K562 (cell line): Measurements from ENCODE around the gene APOBEC3F. TPM values are rescaled to one million over a fixed set of nuclear protein-coding genes. Genes with fewer than 3 reads are reported as not detected.

ENCODE experiments used
- ATAC-seq: fragments of 200-7000 bp; cut with Tn5 transposase; 3 replicates; pipeline ENCODE4 v1.9.1; 2020; ENCODE audit warnings: moderate library complexity
- BruUV-seq: library from RNA; stranded (reverse); fragments of 400-500 nt; replicated peaks from 2 replicates; lab custom pipeline; 2021; lab: Mats Ljungman, UMichigan
- CTCF ChIA-PET: fragments of 300-600 bp; formaldehyde crosslinking; extraction: SDS; loops from one replicate; lab custom pipeline; 2021; ENCODE audit warnings: low intra/inter-chr PET ratio; lab: Yijun Ruan, JAX
- POLR2A ChIA-PET: fragments of 300-600, 350-650 bp; sonication (Branson Sonifier 250); formaldehyde crosslinking; extraction: SDS; loops from one replicate; lab custom pipeline; 2021; ENCODE audit warnings: antibody characterized with exemption, inconsistent platforms; lab: Yijun Ruan, JAX
- DNase-seq, 4 experiments: peaks; one replicate each; pipeline versions ENCODE4 v3.0.0 to v3.0.0-alpha.2; 2011 to 2018; ENCODE audit warnings: low spot score in 3 of 4, mixed read lengths in 3 of 4; ENCODE audit errors: extremely low read depth in 1 of 4
- FAIRE-seq: peaks from 2 replicates; lab custom pipeline; 2011; peaks lifted over from hg19 to GRCh38; lab: Jason Lieb, UNC
- H2AFZ ChIP-seq: 2 replicates; pipeline ENCODE4 v1.6.0; 2011; ENCODE audit warnings: low read depth, low read length, control low read depth, inconsistent platforms
- H3K27ac ChIP-seq: fragments of 200-600 bp; 3 replicates; pipeline ENCODE4 v1.8.0; 2011; ENCODE audit warnings: low read depth, mild to moderate bottlenecking, control low read depth, inconsistent platforms, low read length, moderate library complexity, mixed read lengths; ENCODE audit errors: extremely low read depth
- H3K27me3 ChIP-seq, 2 experiments: fragments of 300-600 bp in 1 of 2; 2 replicates in 1 of 2; 3 replicates in 1 of 2; pipeline versions ENCODE4 v1.6.0 to v1.8.0; 2011; ENCODE audit warnings: inconsistent platforms in 2 of 2, low read length in 2 of 2, mild to moderate bottlenecking in 1 of 2, mixed read lengths in 1 of 2, moderate library complexity in 1 of 2; ENCODE audit not compliant: control insufficient read depth in 2 of 2, insufficient read depth in 2 of 2
- H3K36me3 ChIP-seq: fragments of 300-600 bp; 3 replicates; pipeline ENCODE4 v1.8.0; 2011; ENCODE audit warnings: mild to moderate bottlenecking, low read length, inconsistent platforms; ENCODE audit not compliant: control insufficient read depth, insufficient read depth
- H3K4me1 ChIP-seq, 2 experiments: fragments of 200-600 bp in 1 of 2; replicated peaks in 1 of 2; 2 replicates in 1 of 2; 3 replicates in 1 of 2; pipeline versions ENCODE4 v1.5.1 to v1.8.0; 2011; ENCODE audit warnings: inconsistent platforms in 2 of 2, low read length in 2 of 2, mild to moderate bottlenecking in 1 of 2, mixed read lengths in 1 of 2, moderate library complexity in 1 of 2; ENCODE audit not compliant: control insufficient read depth in 2 of 2, insufficient read depth in 2 of 2
- H3K4me2 ChIP-seq: 2 replicates; pipeline ENCODE4 v1.6.1; 2011; ENCODE audit warnings: low read length, control low read depth, inconsistent platforms, mixed read lengths; ENCODE audit not compliant: insufficient read depth
- H3K4me3 ChIP-seq: fragments of 200-600 bp; sonication (generic), shearing (Covaris generic); 2 replicates; pipeline ENCODE4 v1.5.1; 2016; ENCODE audit warnings: control low read depth, inconsistent platforms
- H3K79me2 ChIP-seq: fragments of 200-600 bp; 3 replicates; pipeline ENCODE4 v1.8.0; 2011; ENCODE audit warnings: low read length, inconsistent platforms; ENCODE audit not compliant: control insufficient read depth, insufficient read depth
- H3K9ac ChIP-seq, 2 experiments: 2 replicates each; pipeline versions ENCODE4 v1.6.0 to v1.6.1; 2011; ENCODE audit warnings: low read depth in 2 of 2, low read length in 2 of 2, control low read depth in 1 of 2, inconsistent platforms in 1 of 2, mild to moderate bottlenecking in 1 of 2, mixed read lengths in 1 of 2; ENCODE audit not compliant: insufficient read depth in 1 of 2
- H3K9me1 ChIP-seq: one replicate; pipeline ENCODE4 v1.6.0; 2011; ENCODE audit warnings: inconsistent platforms, mild to moderate bottlenecking, low read length, moderate library complexity; ENCODE audit not compliant: control insufficient read depth, insufficient read depth
- H3K9me3 ChIP-seq: replicated peaks from 2 replicates; pipeline ENCODE4 v1.5.1; 2011; ENCODE audit warnings: low read depth, low read length, inconsistent platforms; ENCODE audit not compliant: control insufficient read depth, insufficient read depth
- H4K20me1 ChIP-seq: replicated peaks from 2 replicates; pipeline ENCODE4 v1.6.1; 2011; ENCODE audit warnings: low read length, inconsistent platforms, mixed read lengths; ENCODE audit not compliant: control insufficient read depth, insufficient read depth
- CBX1 ChIP-seq: sonication (generic); IDR thresholded peaks from 2 replicates; pipeline ENCODE4 v1.6.1; 2016; ENCODE audit warnings: antibody characterized with exemption, low read depth, mild to moderate bottlenecking
- CEBPB ChIP-seq: fragments of 450-650 bp; IDR thresholded peaks from 2 replicates; pipeline ENCODE4 v1.6.1; 2016; ENCODE audit warnings: missing genetic modification characterization, missing compliant biosample characterization
- CEBPG ChIP-seq, 3 experiments: fragments of 200-800 bp in 1 of 3; sonication (Bioruptor generic) in 1 of 3; sonication (generic) in 1 of 3; formaldehyde crosslinking in 1 of 3; IDR thresholded peaks in 2 of 3; conservative IDR thresholded peaks in 1 of 3; 2 replicates each; pipeline versions ENCODE4 v1.6.1 to v1.8.0; 2016 to 2022; ENCODE audit warnings: missing compliant biosample characterization in 2 of 3, missing genetic modification characterization in 2 of 3, mild to moderate bottlenecking in 1 of 3, missing genetic modification reagents in 1 of 3
- CTBP1 ChIP-seq: fragments of 450-650 bp; IDR thresholded peaks from 2 replicates; pipeline ENCODE4 v1.6.1; 2016; ENCODE audit warnings: borderline replicate concordance
- EP400 ChIP-seq: fragments of 450-650 bp; IDR thresholded peaks from 2 replicates; pipeline ENCODE4 v1.6.1; 2017; ENCODE audit warnings: antibody characterized with exemption, mild to moderate bottlenecking, moderate library complexity
- FOXK1 ChIP-seq: sonication (generic); formaldehyde crosslinking; IDR thresholded peaks from 2 replicates; pipeline ENCODE4 v1.8.0; 2022; ENCODE audit warnings: missing genetic modification reagents, mild to moderate bottlenecking, borderline replicate concordance
- MYC ChIP-seq, 2 experiments: fragments of 250-450 bp in 1 of 2; sonication (Bioruptor Pico) in 1 of 2; IDR thresholded peaks; 2 replicates each; pipeline versions ENCODE4 v1.5.1 to v1.6.1; 2012 to 2021; ENCODE audit warnings: low read depth in 2 of 2, borderline replicate concordance in 1 of 2, improper control_type of control experiment in 1 of 2, low read length in 1 of 2, mild to moderate bottlenecking in 1 of 2, moderate library complexity in 1 of 2
- NR1H2 ChIP-seq: sonication (generic); formaldehyde crosslinking; IDR thresholded peaks from 2 replicates; pipeline ENCODE4 v1.4.0; 2020; ENCODE audit warnings: mild to moderate bottlenecking, missing genetic modification reagents
- WGBS: fragments of 100-300 bp; shearing (Covaris generic); methylation state at CpG from one replicate; pipeline ENCODE4 v1.1.6; 2016; ENCODE audit warnings: low coverage, mixed read lengths; ENCODE audit not compliant: insufficient coverage; ENCODE audit errors: missing lambda C conversion rate; 5-methylcytosine and 5-hydroxymethylcytosine counted together
- in situ Hi-C: fragments of 300-500 bp; cut with MboI; formaldehyde crosslinking; loops from 4 replicates; pipeline ENCODE4 v1.15.0; 2018; ENCODE audit warnings: inconsistent platforms, mixed read lengths
- intact Hi-C: fragments of 100-400 bp; cut with micrococcal nuclease; formaldehyde crosslinking; loops from 2 replicates; pipeline ENCODE4 v1.14.2; 2022
- polyA plus RNA-seq, 8 experiments: library from polyadenylated mRNA; depleted of rRNA in 4 of 8; stranded (reverse) in 5 of 8; unstranded in 3 of 8; fragments of >200 nt; fragmentation: Nextera tagmentation in 2 of 8; fragmentation: Illumina TruSeq in 1 of 8; extraction: Ambion mirVana in 2 of 8; extraction: Trizol in 1 of 8; gene quantifications; 2 replicates each; pipeline versions ENCODE4 v1.2.1 to v1.2.3, GENCODE V29; 2011 to 2014; ENCODE audit warnings: inconsistent platforms in 1 of 8, missing spikeins in 1 of 8
- total RNA-seq, 7 experiments: library from RNA; depleted of rRNA in 6 of 7; stranded (reverse); fragments of >200 nt in 6 of 7; fragmentation: Illumina TruSeq in 2 of 7; extraction: Trizol in 2 of 7; gene quantifications; 2 replicates each; pipeline versions ENCODE4 v1.2.1 to v1.2.3, GENCODE V29; 2011 to 2021; ENCODE audit warnings: low replicate concordance in 1 of 7
- TF ChIP-seq, protein P1 (sequence below): fragments of 450-650 bp; formaldehyde crosslinking; conservative IDR thresholded peaks from 2 replicates; pipeline ENCODE4 v1.4.0; 2022; ENCODE audit warnings: mild to moderate bottlenecking, missing genetic modification characterization
- TF ChIP-seq, protein P2 (sequence below): fragments of 250-450 bp; sonication (Bioruptor Pico); IDR thresholded peaks from 2 replicates; pipeline ENCODE4 v1.4.0; 2020; ENCODE audit warnings: mild to moderate bottlenecking, moderate library complexity

APOBEC3F gene
- total and polyA plus RNA-seq, 9 of the 15 experiments (the other 6 are each of a cell fraction or from before 2014, with no cell fraction given) = 1.1 to 3.3 (median 1.9) TPM

DNA sequence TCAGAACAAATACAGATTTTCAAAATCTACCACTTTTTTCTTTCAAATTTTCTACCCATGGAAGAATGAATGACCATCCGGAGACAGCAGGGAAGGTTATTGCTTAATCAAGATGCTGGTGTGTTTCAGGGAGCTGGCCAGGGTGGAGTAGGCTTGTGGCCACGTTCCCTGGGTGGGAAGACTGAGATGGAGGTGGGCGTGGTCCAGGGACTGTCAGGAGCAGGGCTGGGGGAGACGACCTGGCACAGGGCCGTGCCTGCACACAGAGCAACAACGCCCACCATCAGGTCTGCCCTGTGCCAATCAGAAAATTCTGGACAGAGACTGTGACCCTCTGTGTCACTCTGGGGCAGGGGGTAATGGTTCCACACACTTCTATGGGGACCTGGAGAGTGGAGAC, 49.3 kb downstream of the APOBEC3F start:
- Histone ChIP-seq H3K9me3 (no peaks in the 10 kb centered on the region), H3K79me2 (no peaks in the 10 kb centered on the region), H3K27ac (no peak overlapping the region), H3K9ac (peak overlapping the region in 1 of 2 experiments; percentile 14; a peak in 1 of 4 replicates), H3K4me1 (peaks cover 2 to 22% of the 10 kb centered on the region in 2 experiments; a peak in 4 of 5 replicates), H3K27me3 (no peaks in the 10 kb centered on the region), H3K4me2 (no peak overlapping the region), H4K20me1 (no peaks in the 10 kb centered on the region), H3K36me3 (no peaks in the 10 kb centered on the region), H3K9me1 (no peaks in the 10 kb centered on the region), H3K4me3 (no peak overlapping the region)
- DNase-seq (peak in 2 of 4 experiments; percentile 19 to 33), ATAC-seq (no peak), FAIRE-seq (no peak)
- 30% methylated on average over 6 of the region's 6 CpGs for WGBS
- intact Hi-C loops = no loop called here
- no TSS peak for BruUV-seq
- CTCF ChIA-PET = no interaction called here
- POLR2A ChIA-PET = no interaction called here
- in situ Hi-C loops = no loop called here
- TF ChIP-seq CTBP1 = no peak
- no peak for TF ChIP-seq FOXK1 (CRISPR knock-in tag)
- TF ChIP-seq EP400 = no peak
- no peak for TF ChIP-seq CBX1
- TF ChIP-seq NR1H2 = no peak
- TF ChIP-seq, protein P1, sequence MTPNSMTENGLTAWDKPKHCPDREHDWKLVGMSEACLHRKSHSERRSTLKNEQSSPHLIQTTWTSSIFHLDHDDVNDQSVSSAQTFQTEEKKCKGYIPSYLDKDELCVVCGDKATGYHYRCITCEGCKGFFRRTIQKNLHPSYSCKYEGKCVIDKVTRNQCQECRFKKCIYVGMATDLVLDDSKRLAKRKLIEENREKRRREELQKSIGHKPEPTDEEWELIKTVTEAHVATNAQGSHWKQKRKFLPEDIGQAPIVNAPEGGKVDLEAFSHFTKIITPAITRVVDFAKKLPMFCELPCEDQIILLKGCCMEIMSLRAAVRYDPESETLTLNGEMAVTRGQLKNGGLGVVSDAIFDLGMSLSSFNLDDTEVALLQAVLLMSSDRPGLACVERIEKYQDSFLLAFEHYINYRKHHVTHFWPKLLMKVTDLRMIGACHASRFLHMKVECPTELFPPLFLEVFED = no peak
- TF ChIP-seq, protein P2, sequence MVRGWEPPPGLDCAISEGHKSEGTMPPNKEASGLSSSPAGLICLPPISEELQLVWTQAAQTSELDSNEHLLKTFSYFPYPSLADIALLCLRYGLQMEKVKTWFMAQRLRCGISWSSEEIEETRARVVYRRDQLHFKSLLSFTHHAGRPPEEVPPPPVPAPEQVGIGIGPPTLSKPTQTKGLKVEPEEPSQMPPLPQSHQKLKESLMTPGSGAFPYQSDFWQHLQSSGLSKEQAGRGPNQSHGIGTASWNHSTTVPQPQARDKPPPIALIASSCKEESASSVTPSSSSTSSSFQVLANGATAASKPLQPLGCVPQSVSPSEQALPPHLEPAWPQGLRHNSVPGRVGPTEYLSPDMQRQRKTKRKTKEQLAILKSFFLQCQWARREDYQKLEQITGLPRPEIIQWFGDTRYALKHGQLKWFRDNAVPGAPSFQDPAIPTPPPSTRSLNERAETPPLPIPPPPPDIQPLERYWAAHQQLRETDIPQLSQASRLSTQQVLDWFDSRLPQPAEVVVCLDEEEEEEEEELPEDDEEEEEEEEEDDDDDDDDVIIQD (CRISPR knock-in tag) = no peak
- no peak for TF ChIP-seq CEBPG (CRISPR knock-in tag; IDR thresholded peaks at IDR 0.05)
- TF ChIP-seq CEBPG (tag; conservative IDR thresholded peaks at IDR 0.05 in 1 of 2, IDR thresholded peaks at IDR 0.05 in 1 of 2) = peak in 1 of 2 experiments; percentile 26; a peak in 1 of 4 replicates
- TF ChIP-seq CEBPB = 0 out of 2 replicates have a peak, but pooled peaks have one; percentile 13
- no peak for TF ChIP-seq MYC (IDR thresholded peaks at IDR 0.05; ENCODE audit: low read depth, low read length)
- TF ChIP-seq MYC (CRISPR knock-in tag; IDR thresholded peaks at IDR 0.05; ENCODE audit: borderline replicate concordance, low read depth) = no peak
- TF ChIP-seq, all 486 proteins: peak for 2
- H2AFZ ChIP-seq = no peak overlapping the region
